H9 (cell line): ENCODE measurements around the gene MOB3B. TPM values are rescaled to one million over a fixed set of nuclear protein-coding genes. Genes with fewer than 3 reads are reported as not detected.

Experiments
- DNase-seq: peaks from one replicate; pipeline ENCODE4 v3.0.0-alpha.2; 2017
- H2AFZ ChIP-seq: one replicate; pipeline ENCODE4 v1.6.1; 2013; ENCODE audit warnings: mild to moderate bottlenecking, low read length, control low read depth, moderate library complexity
- H2AK5ac ChIP-seq: 2 replicates; pipeline ENCODE4 v1.6.1; 2013; ENCODE audit warnings: low read length, control low read depth, mixed read lengths; ENCODE audit not compliant: insufficient read length
- H2BK120ac ChIP-seq: one replicate; pipeline ENCODE4 v1.6.1; 2013; ENCODE audit warnings: low read depth, mild to moderate bottlenecking, low read length, control low read depth, inconsistent platforms; ENCODE audit not compliant: poor library complexity, severe bottlenecking
- H2BK12ac ChIP-seq: 2 replicates; pipeline ENCODE4 v1.6.1; 2013; ENCODE audit warnings: low read length, control low read depth, mixed read lengths, low read depth; ENCODE audit not compliant: insufficient read length
- H2BK15ac ChIP-seq: 2 replicates; pipeline ENCODE4 v1.6.1; 2013; ENCODE audit warnings: low read depth, low read length, control low read depth
- H2BK20ac ChIP-seq: one replicate; pipeline ENCODE4 v1.6.1; 2013; ENCODE audit warnings: low read depth, mild to moderate bottlenecking, low read length, control low read depth, inconsistent platforms; ENCODE audit not compliant: poor library complexity, severe bottlenecking
- H2BK5ac ChIP-seq: 2 replicates; pipeline ENCODE4 v1.6.1; 2013; ENCODE audit warnings: low read length, control low read depth, mixed read lengths; ENCODE audit not compliant: insufficient read length
- H3K14ac ChIP-seq: 2 replicates; pipeline ENCODE4 v1.6.1; 2013; ENCODE audit warnings: low read length, control low read depth; ENCODE audit not compliant: insufficient read depth
- H3K18ac ChIP-seq: 2 replicates; pipeline ENCODE4 v1.6.1; 2013; ENCODE audit warnings: low read depth, mild to moderate bottlenecking, mixed read lengths, low read length, control low read depth; ENCODE audit not compliant: insufficient read length
- H3K23ac ChIP-seq: 2 replicates; pipeline ENCODE4 v1.6.1; 2013; ENCODE audit warnings: low read length, control low read depth, mixed read lengths, low read depth; ENCODE audit not compliant: insufficient read length
- H3K23me2 ChIP-seq: 2 replicates; pipeline ENCODE4 v1.6.1; 2013; ENCODE audit warnings: low read depth, mild to moderate bottlenecking, mixed read lengths, low read length, control low read depth; ENCODE audit not compliant: insufficient read length, poor library complexity, severe bottlenecking
- H3K27ac ChIP-seq: 2 replicates; pipeline ENCODE4 v1.5.1; 2013; ENCODE audit warnings: low read length, control low read depth, mixed read lengths, low read depth; ENCODE audit not compliant: insufficient read length
- H3K27me3 ChIP-seq: 2 replicates; pipeline ENCODE4 v1.6.1; 2013; ENCODE audit warnings: low read length, control low read depth, inconsistent platforms; ENCODE audit not compliant: insufficient read depth
- H3K4ac ChIP-seq: 2 replicates; pipeline ENCODE4 v1.6.1; 2013; ENCODE audit warnings: low read depth, mild to moderate bottlenecking, control low read depth, inconsistent platforms, low read length, moderate library complexity
- H3K4me1 ChIP-seq: 2 replicates; pipeline ENCODE4 v1.6.1; 2013; ENCODE audit warnings: low read length, control low read depth, inconsistent platforms; ENCODE audit not compliant: insufficient read depth
- H3K4me2 ChIP-seq: 2 replicates; pipeline ENCODE4 v1.6.1; 2013; ENCODE audit warnings: low read length, control low read depth, mixed read lengths; ENCODE audit not compliant: insufficient read length, insufficient read depth
- H3K56ac ChIP-seq: 2 replicates; pipeline ENCODE4 v1.6.1; 2013; ENCODE audit warnings: low read depth, mild to moderate bottlenecking, mixed read lengths, low read length, control low read depth; ENCODE audit not compliant: insufficient read length
- H3K79me1 ChIP-seq: 2 replicates; pipeline ENCODE4 v1.6.1; 2013; ENCODE audit warnings: low read depth, mild to moderate bottlenecking, moderate library complexity, low read length, control low read depth, inconsistent platforms; ENCODE audit not compliant: insufficient read depth, poor library complexity, severe bottlenecking
- H3K79me2 ChIP-seq: 2 replicates; pipeline ENCODE4 v1.6.1; 2013; ENCODE audit warnings: low read length, control low read depth, inconsistent platforms; ENCODE audit not compliant: insufficient read depth
- H3K9ac ChIP-seq: 2 replicates; pipeline ENCODE4 v1.6.1; 2013; ENCODE audit warnings: low read length, control low read depth, mixed read lengths; ENCODE audit not compliant: insufficient read length; ENCODE audit errors: extremely low read depth
- H3K9me3 ChIP-seq: one replicate; pipeline ENCODE4 v1.6.1; 2013; ENCODE audit warnings: low read depth, low read length, inconsistent platforms; ENCODE audit not compliant: control insufficient read depth
- H3T11ph ChIP-seq: one replicate; pipeline ENCODE4 v1.6.1; 2013; ENCODE audit warnings: mild to moderate bottlenecking, low read length, control low read depth, inconsistent platforms
- H4K20me1 ChIP-seq: one replicate; pipeline ENCODE4 v1.6.1; 2013; ENCODE audit not compliant: control insufficient read depth, insufficient read length, insufficient read depth
- H4K5ac ChIP-seq: 2 replicates; pipeline ENCODE4 v1.6.1; 2013; ENCODE audit warnings: low read depth, mild to moderate bottlenecking, mixed read lengths, low read length, control low read depth; ENCODE audit not compliant: insufficient read length
- H4K8ac ChIP-seq: replicated peaks from 2 replicates; pipeline ENCODE4 v1.6.1; 2013; ENCODE audit warnings: low read length, control low read depth, mixed read lengths, low read depth; ENCODE audit not compliant: insufficient read length
- H4K91ac ChIP-seq: 2 replicates; pipeline ENCODE4 v1.6.1; 2013; ENCODE audit warnings: low read depth, mild to moderate bottlenecking, moderate library complexity, mixed read lengths, low read length, control low read depth; ENCODE audit not compliant: insufficient read length
- H3K27ac Mint-ChIP-seq, 3 experiments: 2 replicates in 2 of 3; 3 replicates in 1 of 3; pipeline ENCODE4 v1.8.0; 2020 to 2021; ENCODE audit warnings: mixed read lengths in 3 of 3, mild to moderate bottlenecking in 1 of 3, moderate library complexity in 1 of 3
- H3K27me3 Mint-ChIP-seq: 2 replicates; pipeline ENCODE4 v1.8.0; 2021; ENCODE audit warnings: low read depth, mild to moderate bottlenecking, moderate library complexity, mixed read lengths
- H3K36me3 Mint-ChIP-seq, 3 experiments: 2 replicates in 2 of 3; 3 replicates in 1 of 3; pipeline ENCODE4 v1.8.0; 2020 to 2021; ENCODE audit warnings: low read depth in 3 of 3, mixed read lengths in 3 of 3; ENCODE audit not compliant: insufficient read depth in 1 of 3
- H3K4me1 Mint-ChIP-seq, 2 experiments: 2 replicates each; pipeline ENCODE4 v1.8.0; 2020; ENCODE audit warnings: mixed read lengths in 2 of 2
- H3K4me3 Mint-ChIP-seq, 2 experiments: 2 replicates in 1 of 2; 3 replicates in 1 of 2; pipeline ENCODE4 v1.8.0; 2020 to 2021; ENCODE audit warnings: mild to moderate bottlenecking in 2 of 2, mixed read lengths in 2 of 2, moderate library complexity in 1 of 2
- H3K9me3 Mint-ChIP-seq, 2 experiments: 2 replicates in 1 of 2; 3 replicates in 1 of 2; pipeline ENCODE4 v1.8.0; 2020; ENCODE audit warnings: mild to moderate bottlenecking in 2 of 2, mixed read lengths in 2 of 2, moderate library complexity in 1 of 2
- total RNA-seq: library from RNA; stranded (reverse); gene quantifications from 2 replicates; pipeline ENCODE4 v1.2.1, GENCODE V29; 2021
- TF ChIP-seq, protein P1 (sequence below): fragments of 200-600 bp; sonication (generic); conservative IDR thresholded peaks from 3 replicates; pipeline ENCODE4 v1.8.0; 2021; ENCODE audit warnings: antibody characterized with exemption, mild to moderate bottlenecking

Gene MOB3B
- total RNA-seq, 1 experiment from 2014 or later = 9.8 TPM

DNA sequence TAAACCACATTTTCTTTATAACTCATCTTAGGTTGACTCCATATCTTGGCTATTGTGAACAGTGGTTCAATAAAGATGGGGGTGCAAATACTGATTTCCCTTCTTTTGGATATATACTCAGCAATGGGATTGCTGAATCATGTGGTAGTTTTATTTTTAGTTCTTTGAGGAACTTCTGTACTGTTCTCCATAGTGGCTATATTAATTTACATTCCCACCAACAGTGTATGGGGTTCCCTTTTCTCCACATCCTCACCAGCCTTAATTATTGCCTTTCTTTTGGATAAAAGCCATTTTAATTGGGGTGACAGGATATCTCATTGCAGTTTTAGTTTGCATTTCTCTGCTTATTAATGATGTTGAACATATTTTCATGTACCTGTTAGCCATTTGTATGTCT is 125.0 kb downstream of the MOB3B start:
- H4K8ac ChIP-seq = no peak overlapping the region
- H3K27me3 ChIP-seq = no peaks in the 10 kb centered on the region
- no peak overlapping the region for H2BK20ac ChIP-seq
- Mint-ChIP-seq H3K4me3 (no peak overlapping the region), H3K27me3 (no peaks in the 10 kb centered on the region), H3K4me1 (peaks cover 9 to 15% of the 10 kb centered on the region in 2 experiments), H3K36me3 (peaks cover 0 to 8% (median 4%) of the 10 kb centered on the region in 3 experiments; a peak in 4 of 7 replicates), H3K27ac (no peak overlapping the region), H3K9me3 (no peaks in the 10 kb centered on the region; a peak in 1 of 5 replicates)
- no peak for DNase-seq
- H3K23ac ChIP-seq = no peak overlapping the region
- H2BK15ac ChIP-seq = no peak overlapping the region
- no peak overlapping the region for H3K4me2 ChIP-seq
- H3K4me1 ChIP-seq = no peaks in the 10 kb centered on the region; the same call in 1 of the 2 replicates
- H2BK12ac ChIP-seq = no peak overlapping the region
- H3K4ac ChIP-seq = no peak overlapping the region
- no peak overlapping the region for H3K9ac ChIP-seq
- H2AFZ ChIP-seq = no peak overlapping the region
- no peak overlapping the region for H3K27ac ChIP-seq
- no peak overlapping the region for H3K18ac ChIP-seq
- H3T11ph ChIP-seq = no peak overlapping the region
- H3K79me1 ChIP-seq = no peaks in the 10 kb centered on the region
- no peak overlapping the region for H3K56ac ChIP-seq
- H3K79me2 ChIP-seq = peaks cover 5% of the 10 kb centered on the region; the same call in 1 of the 2 replicates
- no peaks in the 10 kb centered on the region for H4K20me1 ChIP-seq
- H4K5ac ChIP-seq = no peak overlapping the region
- TF ChIP-seq, protein P1, sequence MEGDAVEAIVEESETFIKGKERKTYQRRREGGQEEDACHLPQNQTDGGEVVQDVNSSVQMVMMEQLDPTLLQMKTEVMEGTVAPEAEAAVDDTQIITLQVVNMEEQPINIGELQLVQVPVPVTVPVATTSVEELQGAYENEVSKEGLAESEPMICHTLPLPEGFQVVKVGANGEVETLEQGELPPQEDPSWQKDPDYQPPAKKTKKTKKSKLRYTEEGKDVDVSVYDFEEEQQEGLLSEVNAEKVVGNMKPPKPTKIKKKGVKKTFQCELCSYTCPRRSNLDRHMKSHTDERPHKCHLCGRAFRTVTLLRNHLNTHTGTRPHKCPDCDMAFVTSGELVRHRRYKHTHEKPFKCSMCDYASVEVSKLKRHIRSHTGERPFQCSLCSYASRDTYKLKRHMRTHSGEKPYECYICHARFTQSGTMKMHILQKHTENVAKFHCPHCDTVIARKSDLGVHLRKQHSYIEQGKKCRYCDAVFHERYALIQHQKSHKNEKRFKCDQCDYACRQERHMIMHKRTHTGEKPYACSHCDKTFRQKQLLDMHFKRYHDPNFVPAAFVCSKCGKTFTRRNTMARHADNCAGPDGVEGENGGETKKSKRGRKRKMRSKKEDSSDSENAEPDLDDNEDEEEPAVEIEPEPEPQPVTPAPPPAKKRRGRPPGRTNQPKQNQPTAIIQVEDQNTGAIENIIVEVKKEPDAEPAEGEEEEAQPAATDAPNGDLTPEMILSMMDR = no peak
- no peak overlapping the region for H3K14ac ChIP-seq
- no peak overlapping the region for H2BK120ac ChIP-seq
- no peak overlapping the region for H2AK5ac ChIP-seq
- H2BK5ac ChIP-seq = no peak overlapping the region
- no peaks in the 10 kb centered on the region for H3K23me2 ChIP-seq
- no peak overlapping the region for H4K91ac ChIP-seq
- H3K9me3 ChIP-seq = no peaks in the 10 kb centered on the region
